Hematopoietic multipotent progenitor cell treated with erythropoietin and hydrocortisone succinate and interleukin-3 and kit ligand, for 6 days (in vitro differentiated cells): ENCODE data around the gene BLCAP.
"Not testable (repeated sequence)": the region's sequence is repeated elsewhere in the genome, so short reads cannot be mapped to it uniquely, and the experiment has no call there.

ENCODE experiments used
- DNase-seq: peaks from one replicate; pipeline ENCODE4 v3.0.0-alpha.2; 2015

BLCAP gene

GRCh38 chr20:37556538-37556937, 28.9 kb upstream of the BLCAP start:
- DNase-seq: no peak

- not testable (repeated sequence) for DNase-seq
These were observed 27.1 kb upstream of the BLCAP start for GRCh38 chr20:37554721-37555298.

GRCh38 chr20:37552415-37552814, 24.7 kb upstream of the BLCAP start:
- no peak for DNase-seq

GRCh38 chr20:37551660-37552059, 24.0 kb upstream of the BLCAP start:
- not testable (repeated sequence) for DNase-seq

- DNase-seq: not testable (repeated sequence)
These were observed 22.6 kb upstream of the BLCAP start for GRCh38 chr20:37550101-37550920.

- DNase-seq: no peak
These were observed 20.2 kb upstream of the BLCAP start for GRCh38 chr20:37547912-37548311.

- DNase-seq: no peak
These were observed 17.8 kb upstream of the BLCAP start for GRCh38 chr20:37545516-37545915.

GRCh38 chr20:37544386-37544785, 16.7 kb upstream of the BLCAP start:
- DNase-seq: no peak

GRCh38 chr20:37543828-37544227, 16.2 kb upstream of the BLCAP start:
- DNase-seq: no peak

GRCh38 chr20:37542281-37542680, 14.6 kb upstream of the BLCAP start:
- DNase-seq: no peak

GRCh38 chr20:37541326-37541725, 13.7 kb upstream of the BLCAP start:
- no peak for DNase-seq

GRCh38 chr20:37540838-37541237, 13.2 kb upstream of the BLCAP start:
- DNase-seq: not testable (repeated sequence)

GRCh38 chr20:37540001-37540400, 12.3 kb upstream of the BLCAP start:
- DNase-seq: no peak

GRCh38 chr20:37539424-37539823, 11.7 kb upstream of the BLCAP start:
- DNase-seq: no peak

- DNase-seq: peak; percentile 37
These were observed 10.3 kb upstream of the BLCAP start for GRCh38 chr20:37538003-37538402.

- no peak for DNase-seq
These were observed 9.8 kb upstream of the BLCAP start for GRCh38 chr20:37537505-37537904.

- DNase-seq: no peak
These were observed 7.9 kb upstream of the BLCAP start for GRCh38 chr20:37535443-37536132.

- DNase-seq: peak; percentile 83
These were observed 6.9 kb upstream of the BLCAP start for GRCh38 chr20:37534401-37535157.

- DNase-seq: no peak
These were observed 5.6 kb upstream of the BLCAP start for GRCh38 chr20:37533154-37533715.

- DNase-seq: no peak
These were observed 4.2 kb upstream of the BLCAP start for GRCh38 chr20:37531856-37532255.

- DNase-seq: no peak
These were observed 3.0 kb upstream of the BLCAP start for GRCh38 chr20:37530696-37531095.

GRCh38 chr20:37529968-37530600, 2.4 kb upstream of the BLCAP start:
- no peak for DNase-seq
